ENCODE data around the gene SOX8. TPM values are rescaled to one million over a fixed set of nuclear protein-coding genes. Genes with fewer than 3 reads are reported as not detected.

SOX8 gene
- total RNA-seq, 1 experiment from 2014 or later, result 5.2 TPM

GRCh38 chr16:1012722-1013592 is 31.4 kb downstream of the SOX8 start:
- H3K36me3 ChIP-seq (ENCODE audit: control insufficient read depth in 1 of 2, insufficient read depth in 2 of 2, low read length in 2 of 2), result no peaks in the 10 kb centered on the region
- no peaks in the 10 kb centered on the region for H3K9me2 ChIP-seq (ENCODE audit: insufficient read depth)
- no TSS peak for BruUV-seq (replicated peaks)
- ATAC-seq (peak; percentile 21; the same call in 1 of the 2 replicates), DNase-seq (ENCODE audit: low read depth, low spot score) (no peak)
- no peak overlapping the region for H3K9ac ChIP-seq (ENCODE audit: low read length)
- peaks cover 0 to under 1% of the 10 kb centered on the region in 2 experiments; a peak in 1 of 4 replicates for H3K4me1 ChIP-seq (ENCODE audit: control insufficient read depth in 1 of 2, insufficient read depth in 2 of 2, low read length in 2 of 2)
- ChIA-PET CTCF (no interaction called here), POLR2A (no interaction called here), RAD21 (ENCODE audit: low non-redundant PET in 1 of 2, low total read pairs in 2 of 2, uncharacterized antibody in 2 of 2, unreplicated experiment in 2 of 2) (no interaction called here)
- no peak overlapping the region for H3K4me2 ChIP-seq (ENCODE audit: low read length)
- H3K27ac ChIP-seq (ENCODE audit: low read depth, low read length), result no peak overlapping the region
- no peaks in the 10 kb centered on the region for H3K9me3 ChIP-seq (ENCODE audit: control insufficient read depth in 1 of 2, insufficient read depth in 1 of 2, low read depth in 1 of 2, low read length in 2 of 2)
- no peak overlapping the region for H3K4me3 ChIP-seq (replicated peaks in 1 of 2; ENCODE audit: low read depth in 1 of 2, low read length in 2 of 2)
- H3K27me3 ChIP-seq (ENCODE audit: insufficient read depth, low read length), result peaks cover 29% of the 10 kb centered on the region
- no peaks in the 10 kb centered on the region for H4K20me1 ChIP-seq (ENCODE audit: insufficient read depth)
- H2AFZ ChIP-seq (ENCODE audit: low read depth, low read length, poor library complexity, severe bottlenecking), result no peak overlapping the region
- TF ChIP-seq EZH2 (IDR thresholded peaks at IDR 0.05) (no peak), YY1 (IDR thresholded peaks at IDR 0.05; ENCODE audit: extremely low read depth, insufficient replicate concordance, low read depth, low read length) (no peak), SIN3A (IDR thresholded peaks at IDR 0.05; ENCODE audit: low read depth) (no peak), JUND (IDR thresholded peaks at IDR 0.05) (no peak), POLR2A (IDR thresholded peaks at IDR 0.05; ENCODE audit: borderline replicate concordance, extremely low read depth, insufficient read depth, insufficient read length) (no peak), SP1 (IDR thresholded peaks at IDR 0.05; ENCODE audit: low read depth) (no peak), POLR2AphosphoS5 (IDR thresholded peaks at IDR 0.05; ENCODE audit: low read depth, low read length) (no peak), CEBPB (IDR thresholded peaks at IDR 0.05; ENCODE audit: low read depth) (no peak), SRF (IDR thresholded peaks at IDR 0.05; ENCODE audit: low read depth) (no peak), FOSL1 (IDR thresholded peaks at IDR 0.05; ENCODE audit: low read depth) (no peak), ELF1 (IDR thresholded peaks at IDR 0.05; ENCODE audit: borderline replicate concordance, low read depth) (no peak), EZH2phosphoT487 (IDR thresholded peaks at IDR 0.05; ENCODE audit: borderline replicate concordance) (no peak), CBX3 (IDR thresholded peaks at IDR 0.05; ENCODE audit: low read depth) (no peak), EGR1 (IDR thresholded peaks at IDR 0.05; ENCODE audit: low read depth) (no peak)
- TF ChIP-seq, protein P1, sequence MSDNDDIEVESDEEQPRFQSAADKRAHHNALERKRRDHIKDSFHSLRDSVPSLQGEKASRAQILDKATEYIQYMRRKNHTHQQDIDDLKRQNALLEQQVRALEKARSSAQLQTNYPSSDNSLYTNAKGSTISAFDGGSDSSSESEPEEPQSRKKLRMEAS (IDR thresholded peaks at IDR 0.05), result no peak
- TF ChIP-seq, protein P2, sequence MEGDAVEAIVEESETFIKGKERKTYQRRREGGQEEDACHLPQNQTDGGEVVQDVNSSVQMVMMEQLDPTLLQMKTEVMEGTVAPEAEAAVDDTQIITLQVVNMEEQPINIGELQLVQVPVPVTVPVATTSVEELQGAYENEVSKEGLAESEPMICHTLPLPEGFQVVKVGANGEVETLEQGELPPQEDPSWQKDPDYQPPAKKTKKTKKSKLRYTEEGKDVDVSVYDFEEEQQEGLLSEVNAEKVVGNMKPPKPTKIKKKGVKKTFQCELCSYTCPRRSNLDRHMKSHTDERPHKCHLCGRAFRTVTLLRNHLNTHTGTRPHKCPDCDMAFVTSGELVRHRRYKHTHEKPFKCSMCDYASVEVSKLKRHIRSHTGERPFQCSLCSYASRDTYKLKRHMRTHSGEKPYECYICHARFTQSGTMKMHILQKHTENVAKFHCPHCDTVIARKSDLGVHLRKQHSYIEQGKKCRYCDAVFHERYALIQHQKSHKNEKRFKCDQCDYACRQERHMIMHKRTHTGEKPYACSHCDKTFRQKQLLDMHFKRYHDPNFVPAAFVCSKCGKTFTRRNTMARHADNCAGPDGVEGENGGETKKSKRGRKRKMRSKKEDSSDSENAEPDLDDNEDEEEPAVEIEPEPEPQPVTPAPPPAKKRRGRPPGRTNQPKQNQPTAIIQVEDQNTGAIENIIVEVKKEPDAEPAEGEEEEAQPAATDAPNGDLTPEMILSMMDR (IDR thresholded peaks at IDR 0.05 in 2 of 3, conservative IDR thresholded peaks at IDR 0.05 in 1 of 3; ENCODE audit: borderline replicate concordance in 1 of 3, insufficient read depth in 1 of 3, low read depth in 2 of 3, low read length in 2 of 3), result no peak
- TF ChIP-seq, protein P3, sequence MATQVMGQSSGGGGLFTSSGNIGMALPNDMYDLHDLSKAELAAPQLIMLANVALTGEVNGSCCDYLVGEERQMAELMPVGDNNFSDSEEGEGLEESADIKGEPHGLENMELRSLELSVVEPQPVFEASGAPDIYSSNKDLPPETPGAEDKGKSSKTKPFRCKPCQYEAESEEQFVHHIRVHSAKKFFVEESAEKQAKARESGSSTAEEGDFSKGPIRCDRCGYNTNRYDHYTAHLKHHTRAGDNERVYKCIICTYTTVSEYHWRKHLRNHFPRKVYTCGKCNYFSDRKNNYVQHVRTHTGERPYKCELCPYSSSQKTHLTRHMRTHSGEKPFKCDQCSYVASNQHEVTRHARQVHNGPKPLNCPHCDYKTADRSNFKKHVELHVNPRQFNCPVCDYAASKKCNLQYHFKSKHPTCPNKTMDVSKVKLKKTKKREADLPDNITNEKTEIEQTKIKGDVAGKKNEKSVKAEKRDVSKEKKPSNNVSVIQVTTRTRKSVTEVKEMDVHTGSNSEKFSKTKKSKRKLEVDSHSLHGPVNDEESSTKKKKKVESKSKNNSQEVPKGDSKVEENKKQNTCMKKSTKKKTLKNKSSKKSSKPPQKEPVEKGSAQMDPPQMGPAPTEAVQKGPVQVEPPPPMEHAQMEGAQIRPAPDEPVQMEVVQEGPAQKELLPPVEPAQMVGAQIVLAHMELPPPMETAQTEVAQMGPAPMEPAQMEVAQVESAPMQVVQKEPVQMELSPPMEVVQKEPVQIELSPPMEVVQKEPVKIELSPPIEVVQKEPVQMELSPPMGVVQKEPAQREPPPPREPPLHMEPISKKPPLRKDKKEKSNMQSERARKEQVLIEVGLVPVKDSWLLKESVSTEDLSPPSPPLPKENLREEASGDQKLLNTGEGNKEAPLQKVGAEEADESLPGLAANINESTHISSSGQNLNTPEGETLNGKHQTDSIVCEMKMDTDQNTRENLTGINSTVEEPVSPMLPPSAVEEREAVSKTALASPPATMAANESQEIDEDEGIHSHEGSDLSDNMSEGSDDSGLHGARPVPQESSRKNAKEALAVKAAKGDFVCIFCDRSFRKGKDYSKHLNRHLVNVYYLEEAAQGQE (IDR thresholded peaks at IDR 0.05; ENCODE audit: low read depth), result no peak
- TF ChIP-seq, protein P4, sequence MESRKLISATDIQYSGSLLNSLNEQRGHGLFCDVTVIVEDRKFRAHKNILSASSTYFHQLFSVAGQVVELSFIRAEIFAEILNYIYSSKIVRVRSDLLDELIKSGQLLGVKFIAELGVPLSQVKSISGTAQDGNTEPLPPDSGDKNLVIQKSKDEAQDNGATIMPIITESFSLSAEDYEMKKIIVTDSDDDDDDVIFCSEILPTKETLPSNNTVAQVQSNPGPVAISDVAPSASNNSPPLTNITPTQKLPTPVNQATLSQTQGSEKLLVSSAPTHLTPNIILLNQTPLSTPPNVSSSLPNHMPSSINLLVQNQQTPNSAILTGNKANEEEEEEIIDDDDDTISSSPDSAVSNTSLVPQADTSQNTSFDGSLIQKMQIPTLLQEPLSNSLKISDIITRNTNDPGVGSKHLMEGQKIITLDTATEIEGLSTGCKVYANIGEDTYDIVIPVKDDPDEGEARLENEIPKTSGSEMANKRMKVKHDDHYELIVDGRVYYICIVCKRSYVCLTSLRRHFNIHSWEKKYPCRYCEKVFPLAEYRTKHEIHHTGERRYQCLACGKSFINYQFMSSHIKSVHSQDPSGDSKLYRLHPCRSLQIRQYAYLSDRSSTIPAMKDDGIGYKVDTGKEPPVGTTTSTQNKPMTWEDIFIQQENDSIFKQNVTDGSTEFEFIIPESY (IDR thresholded peaks at IDR 0.05; ENCODE audit: extremely low read depth, insufficient replicate concordance, low read length), result no peak
- H3K79me2 ChIP-seq (ENCODE audit: insufficient read depth, low read length), result no peaks in the 10 kb centered on the region
- intact Hi-C loops (cut with micrococcal nuclease), result no loop called here
